Measurements from ENCODE around the gene NMUR1.

- TF ChIP-seq HMGXB4 (CRISPR knock-in tag; IDR thresholded peaks at IDR 0.05; ENCODE audit: borderline replicate concordance) (no peak), RAD21 (conservative IDR thresholded peaks at IDR 0.05 in 1 of 2, IDR thresholded peaks at IDR 0.05 in 1 of 2) (no peak), GATA3 (IDR thresholded peaks at IDR 0.05; ENCODE audit: borderline replicate concordance) (no peak), MAZ (IDR thresholded peaks at IDR 0.05; ENCODE audit: borderline replicate concordance, low read depth, low read length) (no peak), E2F6 (IDR thresholded peaks at IDR 0.05; ENCODE audit: borderline replicate concordance, low read depth) (no peak), POLR2A (IDR thresholded peaks at IDR 0.05; ENCODE audit: low read length) (no peak), FOSL2 (IDR thresholded peaks at IDR 0.05) (no peak), FOSL2 (CRISPR knock-in tag; IDR thresholded peaks at IDR 0.05) (no peak), MAX (IDR thresholded peaks at IDR 0.05) (no peak), FOSB (CRISPR knock-in tag; IDR thresholded peaks at IDR 0.05) (no peak)
- TF ChIP-seq, protein P1, sequence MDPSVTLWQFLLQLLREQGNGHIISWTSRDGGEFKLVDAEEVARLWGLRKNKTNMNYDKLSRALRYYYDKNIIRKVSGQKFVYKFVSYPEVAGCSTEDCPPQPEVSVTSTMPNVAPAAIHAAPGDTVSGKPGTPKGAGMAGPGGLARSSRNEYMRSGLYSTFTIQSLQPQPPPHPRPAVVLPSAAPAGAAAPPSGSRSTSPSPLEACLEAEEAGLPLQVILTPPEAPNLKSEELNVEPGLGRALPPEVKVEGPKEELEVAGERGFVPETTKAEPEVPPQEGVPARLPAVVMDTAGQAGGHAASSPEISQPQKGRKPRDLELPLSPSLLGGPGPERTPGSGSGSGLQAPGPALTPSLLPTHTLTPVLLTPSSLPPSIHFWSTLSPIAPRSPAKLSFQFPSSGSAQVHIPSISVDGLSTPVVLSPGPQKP (IDR thresholded peaks at IDR 0.05; ENCODE audit: low read depth, low read length) = no peak
- TF ChIP-seq, protein P2, sequence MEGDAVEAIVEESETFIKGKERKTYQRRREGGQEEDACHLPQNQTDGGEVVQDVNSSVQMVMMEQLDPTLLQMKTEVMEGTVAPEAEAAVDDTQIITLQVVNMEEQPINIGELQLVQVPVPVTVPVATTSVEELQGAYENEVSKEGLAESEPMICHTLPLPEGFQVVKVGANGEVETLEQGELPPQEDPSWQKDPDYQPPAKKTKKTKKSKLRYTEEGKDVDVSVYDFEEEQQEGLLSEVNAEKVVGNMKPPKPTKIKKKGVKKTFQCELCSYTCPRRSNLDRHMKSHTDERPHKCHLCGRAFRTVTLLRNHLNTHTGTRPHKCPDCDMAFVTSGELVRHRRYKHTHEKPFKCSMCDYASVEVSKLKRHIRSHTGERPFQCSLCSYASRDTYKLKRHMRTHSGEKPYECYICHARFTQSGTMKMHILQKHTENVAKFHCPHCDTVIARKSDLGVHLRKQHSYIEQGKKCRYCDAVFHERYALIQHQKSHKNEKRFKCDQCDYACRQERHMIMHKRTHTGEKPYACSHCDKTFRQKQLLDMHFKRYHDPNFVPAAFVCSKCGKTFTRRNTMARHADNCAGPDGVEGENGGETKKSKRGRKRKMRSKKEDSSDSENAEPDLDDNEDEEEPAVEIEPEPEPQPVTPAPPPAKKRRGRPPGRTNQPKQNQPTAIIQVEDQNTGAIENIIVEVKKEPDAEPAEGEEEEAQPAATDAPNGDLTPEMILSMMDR (IDR thresholded peaks at IDR 0.05) = no peak
Observed at GRCh38 chr2:231523451-231524285, 6.6 kb downstream of the NMUR1 start.

Data from A549 (cell line).